PFSK-1 (cell line): ENCODE results near the gene MSANTD2.

Experiments used
- POLR2AphosphoS5 ChIP-seq: IDR thresholded peaks from 2 replicates; pipeline ENCODE4 v1.6.1; 2012; ENCODE audit warnings: low read depth, mild to moderate bottlenecking, control low read depth, low read length, moderate library complexity
- REST ChIP-seq, 2 experiments: IDR thresholded peaks; 2 replicates each; pipeline versions ENCODE4 v1.6.1 to v1.8.0; 2011 to 2012; ENCODE audit warnings: low read depth in 2 of 2, low read length in 2 of 2, control low read depth in 1 of 2, inconsistent platforms in 1 of 2, mild to moderate bottlenecking in 1 of 2, moderate library complexity in 1 of 2; ENCODE audit not compliant: insufficient read depth in 1 of 2
- TAF1 ChIP-seq: IDR thresholded peaks from 2 replicates; pipeline ENCODE4 v1.6.1; 2012; ENCODE audit warnings: low read length, control low read depth, borderline replicate concordance; ENCODE audit not compliant: insufficient read depth

GRCh38 chr11:124716591-124716990 lies 83.6 kb downstream of the MSANTD2 start:
- TF ChIP-seq POLR2AphosphoS5, result no peak
- TF ChIP-seq TAF1, result no peak
- no peak for TF ChIP-seq REST (IDR thresholded peaks at IDR 0.05; ENCODE audit: insufficient read depth in 1 of 2, low read depth in 2 of 2, low read length in 2 of 2)
